Fibroblast of lung (primary cell): ENCODE measurements around the gene SNN. TPM values are rescaled to one million over a fixed set of nuclear protein-coding genes. Genes with fewer than 3 reads are reported as not detected.

Experiments
- DNase-seq, 2 donors: peaks; one replicate each; pipeline versions ENCODE4 v3.0.0 to v3.0.0-alpha.2; 2010; ENCODE audit warnings: low read depth in 2 of 2
- H2AFZ ChIP-seq: 2 replicates; pipeline ENCODE4 v1.5.1; 2012; ENCODE audit warnings: low read length, control low read depth, inconsistent platforms
- H3K27ac ChIP-seq: 2 replicates; pipeline ENCODE4 v1.5.1; 2011; ENCODE audit warnings: low read length, control low read depth; ENCODE audit not compliant: insufficient read depth
- H3K27me3 ChIP-seq: 2 replicates; pipeline ENCODE4 v1.5.1; 2011; ENCODE audit warnings: mild to moderate bottlenecking, low read length; ENCODE audit not compliant: control insufficient read depth, insufficient read depth
- H3K36me3 ChIP-seq: 2 replicates; pipeline ENCODE4 v1.5.1; 2011; ENCODE audit warnings: low read length; ENCODE audit not compliant: control insufficient read depth, insufficient read depth
- H3K4me1 ChIP-seq: 2 replicates; pipeline ENCODE4 v1.5.1; 2011; ENCODE audit warnings: low read length; ENCODE audit not compliant: control insufficient read depth, insufficient read depth; ENCODE audit errors: extremely low read depth
- H3K4me2 ChIP-seq: 2 replicates; pipeline ENCODE4 v1.5.1; 2011; ENCODE audit warnings: low read length, control low read depth; ENCODE audit not compliant: insufficient read depth; ENCODE audit errors: extremely low read depth
- H3K4me3 ChIP-seq, 4 experiments: fragments of 200-600 bp in 1 of 4; sonication (generic) in 1 of 4; replicated peaks in 1 of 4; 2 replicates each; pipeline ENCODE4 v1.5.1; 2011 to 2016; ENCODE audit warnings: low read length in 4 of 4, low read depth in 3 of 4, mild to moderate bottlenecking in 3 of 4, control low read depth in 2 of 4, inconsistent platforms in 1 of 4, mixed read lengths in 1 of 4; ENCODE audit not compliant: insufficient read depth in 1 of 4; ENCODE audit errors: control extremely low read depth in 1 of 4
- H3K79me2 ChIP-seq: 2 replicates; pipeline ENCODE4 v1.5.1; 2012; ENCODE audit warnings: mild to moderate bottlenecking, low read length, inconsistent platforms; ENCODE audit not compliant: control insufficient read depth, insufficient read depth
- H3K9ac ChIP-seq: 2 replicates; pipeline ENCODE4 v1.5.1; 2011; ENCODE audit warnings: mild to moderate bottlenecking, low read length, control low read depth; ENCODE audit not compliant: insufficient read depth
- H3K9me3 ChIP-seq: 2 replicates; pipeline ENCODE4 v1.5.1; 2012; ENCODE audit warnings: low read depth, low read length; ENCODE audit not compliant: control insufficient read depth, insufficient read depth
- H4K20me1 ChIP-seq: 2 replicates; pipeline ENCODE4 v1.5.1; 2011; ENCODE audit warnings: low read length; ENCODE audit not compliant: control insufficient read depth, insufficient read depth; ENCODE audit errors: extremely low read depth
- CTCF ChIP-seq, 2 donors: IDR thresholded peaks in 1 of 2; conservative IDR thresholded peaks in 1 of 2; 1 replicate in 1 of 2; 2 replicates in 1 of 2; pipeline ENCODE4 v1.5.1; 2011 to 2012; ENCODE audit warnings: low read length in 2 of 2, control low read depth in 1 of 2, inconsistent platforms in 1 of 2, low read depth in 1 of 2, mild to moderate bottlenecking in 1 of 2
- EZH2 ChIP-seq: IDR thresholded peaks from 2 replicates; pipeline ENCODE4 v1.5.1; 2012; ENCODE audit warnings: low read length, control low read depth, mild to moderate bottlenecking; ENCODE audit errors: missing control alignments
- polyA minus RNA-seq: library from RNA; depleted of rRNA, polyadenylated mRNA; stranded (reverse); fragments of >200 nt; gene quantifications from 2 replicates; pipeline ENCODE4 v1.2.3, GENCODE V29; 2011; ENCODE audit warnings: low replicate concordance
- polyA plus RNA-seq, 2 donors: library from polyadenylated mRNA; depleted of rRNA in 1 of 2; stranded (reverse) in 1 of 2; unstranded in 1 of 2; fragments of >200 nt; gene quantifications; 2 replicates each; pipeline ENCODE4 v1.2.1, GENCODE V29; 2011 to 2012; ENCODE audit warnings: missing spikeins in 1 of 2
- total RNA-seq: library from RNA; depleted of rRNA; stranded (reverse); fragments of >200 nt; gene quantifications from 2 replicates; pipeline ENCODE4 v1.2.1, GENCODE V29; 2014

The SNN gene
- total RNA-seq (19.3 and 24.9 TPM in 2 replicates), polyA plus RNA-seq (17.5 and 19.8 TPM in 2 replicates), polyA minus RNA-seq (10.9 and 16.5 TPM in 2 replicates)
- 14.9 and 19.2 TPM in 2 replicates for polyA plus RNA-seq (2012)

- DNase-seq, result peak; percentile 78 to 79
- no peak for TF ChIP-seq CTCF (conservative IDR thresholded peaks at IDR 0.05 in 1 of 2, IDR thresholded peaks at IDR 0.05 in 1 of 2; ENCODE audit: low read depth in 1 of 2, low read length in 2 of 2)
- no peak for TF ChIP-seq EZH2
- H3K4me1 ChIP-seq, result peaks cover 2% of the 10 kb centered on the region
- peak within 1 kb of the TSS; percentile 48 to 80 (median 71) for H3K4me3 ChIP-seq
- H3K27me3 ChIP-seq, result no peaks in the 10 kb centered on the region
- H3K27ac ChIP-seq, result peak within 1 kb of the TSS; percentile 36
- H3K9me3 ChIP-seq, result no peaks in the 10 kb centered on the region
- peak within 1 kb of the TSS; percentile 68 for H3K9ac ChIP-seq
- no peaks in the 10 kb centered on the region for H4K20me1 ChIP-seq
- peak within 1 kb of the TSS; percentile 70 for H2AFZ ChIP-seq
- H3K79me2 ChIP-seq, result peaks cover 9% of the 10 kb centered on the region
- no peaks in the 10 kb centered on the region for H3K36me3 ChIP-seq
- H3K4me2 ChIP-seq, result peak within 1 kb of the TSS; percentile 84
Observed at GRCh38 chr16:11667824-11668622, at the start of gene SNN. Gene SNN, plus strand, starts transcription at chr16:11668455. Its CDS starts 7,605 bp downstream, at chr16:11676060.

DNA sequence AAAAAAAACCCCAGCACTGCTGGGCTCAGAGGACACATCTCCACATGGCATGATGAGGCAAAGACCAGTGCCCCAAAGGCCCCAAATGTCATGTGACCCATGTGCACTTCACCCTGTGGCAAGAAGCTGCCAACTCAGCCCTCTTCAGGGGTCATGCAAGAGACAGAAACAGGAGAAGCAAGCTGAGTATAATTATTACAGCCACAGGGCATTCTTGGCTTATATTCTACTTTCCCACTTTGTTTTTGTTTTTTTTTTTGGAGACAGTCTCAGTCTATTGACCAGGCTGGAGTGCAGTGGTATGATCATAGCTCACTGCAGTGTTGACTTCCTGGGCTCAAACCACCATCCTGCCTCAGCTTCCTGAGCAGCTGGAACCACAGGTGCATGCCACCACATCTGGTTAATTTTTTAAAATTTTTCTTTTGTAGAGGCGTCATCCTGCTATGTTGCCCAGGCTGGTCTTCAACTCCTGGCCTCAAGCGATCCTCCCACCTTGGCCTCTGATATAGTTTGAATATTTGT is 48.9 kb upstream of the SNN start:
- H3K4me2 ChIP-seq, result no peak overlapping the region
- TF ChIP-seq EZH2 (no peak), CTCF (conservative IDR thresholded peaks at IDR 0.05 in 1 of 2, IDR thresholded peaks at IDR 0.05 in 1 of 2; ENCODE audit: low read depth in 1 of 2, low read length in 2 of 2) (no peak)
- H3K36me3 ChIP-seq, result no peaks in the 10 kb centered on the region
- no peaks in the 10 kb centered on the region for H4K20me1 ChIP-seq
- H3K4me3 ChIP-seq, result no peak overlapping the region
- H2AFZ ChIP-seq, result no peak overlapping the region
- no peaks in the 10 kb centered on the region for H3K27me3 ChIP-seq
- no peaks in the 10 kb centered on the region for H3K9me3 ChIP-seq
- no peak for DNase-seq
- no peaks in the 10 kb centered on the region for H3K79me2 ChIP-seq
- no peak overlapping the region for H3K9ac ChIP-seq
- H3K4me1 ChIP-seq, result peaks cover 8% of the 10 kb centered on the region
- H3K27ac ChIP-seq, result no peak overlapping the region

- peaks cover 8% of the 10 kb centered on the region for H3K4me1 ChIP-seq
- no peaks in the 10 kb centered on the region for H3K36me3 ChIP-seq
- H3K27ac ChIP-seq, result no peak overlapping the region
- no peaks in the 10 kb centered on the region for H3K27me3 ChIP-seq
- H4K20me1 ChIP-seq, result no peaks in the 10 kb centered on the region
- no peaks in the 10 kb centered on the region for H3K9me3 ChIP-seq
- H3K4me3 ChIP-seq, result no peak overlapping the region
- no peak overlapping the region for H3K4me2 ChIP-seq
- no peak for TF ChIP-seq CTCF (conservative IDR thresholded peaks at IDR 0.05 in 1 of 2, IDR thresholded peaks at IDR 0.05 in 1 of 2; ENCODE audit: low read depth in 1 of 2, low read length in 2 of 2)
- no peak for TF ChIP-seq EZH2
- no peaks in the 10 kb centered on the region for H3K79me2 ChIP-seq
- no peak overlapping the region for H3K9ac ChIP-seq
- DNase-seq, result no peak
- no peak overlapping the region for H2AFZ ChIP-seq
Observed at GRCh38 chr16:11620243-11621003, 47.8 kb upstream of the SNN start.
